GM20000 (cell line): ENCODE results near the gene SMIM20.

ENCODE experiments used
- DNase-seq: peaks from one replicate; pipeline ENCODE4 v3.0.0; 2012; ENCODE audit warnings: low spot score
- TF ChIP-seq, protein P1 (sequence below): IDR thresholded peaks from 2 replicates; pipeline ENCODE4 v1.5.1; 2012; ENCODE audit warnings: mild to moderate bottlenecking, control low read depth; ENCODE audit errors: extremely low read depth, missing control alignments

SMIM20 gene

DNA sequence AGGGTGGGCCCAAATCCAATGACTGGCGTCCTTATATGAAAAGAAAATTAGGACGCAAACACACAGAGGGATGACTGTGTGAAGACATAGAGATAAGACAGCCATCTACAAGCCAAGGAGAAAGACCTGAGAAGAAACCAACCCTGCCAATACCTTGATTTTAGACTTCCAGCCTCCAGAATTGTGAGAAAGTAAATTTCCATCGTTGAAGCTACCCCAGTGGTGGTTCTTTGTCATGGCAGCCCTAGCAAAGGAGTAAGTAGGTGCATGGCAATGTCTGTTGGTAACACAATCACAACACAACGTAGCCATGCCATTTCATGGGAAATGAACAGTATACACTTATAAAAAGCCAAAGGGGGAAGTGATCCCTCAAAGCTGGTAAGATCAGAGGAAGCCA is 25.3 kb downstream of the SMIM20 start:
- TF ChIP-seq, protein P1, sequence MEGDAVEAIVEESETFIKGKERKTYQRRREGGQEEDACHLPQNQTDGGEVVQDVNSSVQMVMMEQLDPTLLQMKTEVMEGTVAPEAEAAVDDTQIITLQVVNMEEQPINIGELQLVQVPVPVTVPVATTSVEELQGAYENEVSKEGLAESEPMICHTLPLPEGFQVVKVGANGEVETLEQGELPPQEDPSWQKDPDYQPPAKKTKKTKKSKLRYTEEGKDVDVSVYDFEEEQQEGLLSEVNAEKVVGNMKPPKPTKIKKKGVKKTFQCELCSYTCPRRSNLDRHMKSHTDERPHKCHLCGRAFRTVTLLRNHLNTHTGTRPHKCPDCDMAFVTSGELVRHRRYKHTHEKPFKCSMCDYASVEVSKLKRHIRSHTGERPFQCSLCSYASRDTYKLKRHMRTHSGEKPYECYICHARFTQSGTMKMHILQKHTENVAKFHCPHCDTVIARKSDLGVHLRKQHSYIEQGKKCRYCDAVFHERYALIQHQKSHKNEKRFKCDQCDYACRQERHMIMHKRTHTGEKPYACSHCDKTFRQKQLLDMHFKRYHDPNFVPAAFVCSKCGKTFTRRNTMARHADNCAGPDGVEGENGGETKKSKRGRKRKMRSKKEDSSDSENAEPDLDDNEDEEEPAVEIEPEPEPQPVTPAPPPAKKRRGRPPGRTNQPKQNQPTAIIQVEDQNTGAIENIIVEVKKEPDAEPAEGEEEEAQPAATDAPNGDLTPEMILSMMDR = no peak
- DNase-seq = no peak

DNA sequence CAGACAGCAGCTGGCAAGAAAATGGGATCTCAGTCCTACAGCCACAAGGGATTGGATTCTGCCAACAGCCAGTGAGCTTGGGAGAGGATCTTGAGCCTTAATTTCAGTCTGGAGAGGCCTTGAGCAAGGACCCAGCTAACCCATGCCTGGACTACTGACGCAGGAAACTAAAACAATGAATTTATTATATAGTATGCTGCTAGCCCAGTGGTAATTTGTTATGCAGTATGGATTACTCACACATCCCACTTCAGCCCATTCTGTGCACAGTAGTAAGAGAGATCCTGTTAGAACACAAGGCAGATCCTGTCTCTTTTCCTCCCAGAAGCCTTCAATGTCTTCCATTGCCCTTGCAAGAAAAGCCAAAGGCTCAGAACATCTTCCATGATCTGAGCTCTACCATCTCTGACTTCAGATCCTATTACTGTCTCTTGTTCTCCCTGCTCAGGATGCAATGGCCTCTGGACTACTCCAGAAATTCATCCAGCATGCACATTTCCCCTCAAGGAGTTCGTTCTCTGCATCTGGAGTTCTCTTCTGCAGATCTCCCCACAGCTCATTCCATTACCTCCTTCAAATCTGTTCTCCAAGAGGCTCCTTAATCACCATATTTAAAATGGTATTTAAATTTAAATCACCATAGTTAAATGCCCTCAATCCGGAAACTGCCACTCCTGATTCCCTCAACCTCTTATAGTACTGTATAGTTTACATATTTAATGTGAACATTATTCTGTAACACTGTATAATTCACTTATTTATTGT is 27.6 kb downstream of the SMIM20 start:
- no peak for DNase-seq
- TF ChIP-seq, protein P1 = no peak

DNA sequence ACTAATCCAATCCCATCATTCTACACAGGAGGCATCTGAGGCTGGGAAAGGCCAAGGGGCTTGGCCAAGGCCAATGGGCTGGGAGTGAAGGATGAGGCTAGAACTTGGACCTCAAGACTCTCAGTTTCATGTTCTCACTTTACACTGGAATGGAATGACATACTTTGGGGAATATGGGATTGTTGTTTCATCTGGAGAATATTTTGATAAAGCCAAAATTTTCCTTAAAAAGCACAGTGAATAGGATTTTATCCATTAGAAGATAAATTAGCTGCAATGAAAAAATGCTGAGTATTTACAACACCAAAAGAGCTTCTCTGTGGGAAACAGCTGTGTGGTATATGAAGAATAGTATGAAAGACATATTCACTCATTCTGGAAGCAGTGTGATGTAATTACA is 29.3 kb downstream of the SMIM20 start:
- TF ChIP-seq, protein P1 = no peak
- DNase-seq = no peak

DNA sequence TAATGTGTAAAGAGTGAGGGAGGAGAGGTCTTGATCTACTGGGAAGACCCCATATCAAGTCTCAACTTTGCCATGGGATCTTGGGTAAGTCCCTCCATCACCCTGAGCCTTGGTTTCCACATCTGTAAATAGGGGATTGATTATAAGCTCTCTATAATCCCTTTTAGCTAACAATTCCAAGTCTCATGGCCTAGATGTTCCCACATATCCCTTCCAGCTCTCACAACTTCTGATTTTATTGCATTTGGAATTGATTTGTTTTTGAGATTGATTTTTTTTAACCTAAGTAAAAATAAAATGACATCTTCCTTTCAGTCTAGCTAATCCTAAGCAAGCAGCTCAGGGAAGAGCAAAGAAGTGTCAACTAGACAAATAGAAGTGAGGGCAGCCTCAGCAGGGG is 29.8 kb downstream of the SMIM20 start:
- DNase-seq = no peak
- TF ChIP-seq, protein P1 = no peak

DNA sequence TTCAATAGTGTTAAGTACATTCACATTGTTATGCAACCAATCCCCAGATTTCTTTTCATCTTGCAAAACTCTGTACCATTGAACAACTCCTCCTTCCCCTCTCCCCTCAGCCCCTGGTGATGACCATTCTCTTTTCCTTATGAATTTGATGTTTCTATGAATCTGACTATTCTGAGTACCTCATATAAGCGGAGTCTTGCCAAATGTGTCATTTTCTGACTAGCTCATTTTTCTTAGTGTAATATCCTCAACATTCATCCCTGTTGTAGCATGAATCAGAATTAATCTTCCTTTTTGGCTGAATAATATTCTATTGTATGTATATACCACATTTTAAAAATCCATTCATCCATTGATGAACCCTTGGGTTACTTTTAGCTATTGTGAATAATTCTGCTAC is 34.0 kb downstream of the SMIM20 start:
- DNase-seq = no peak
- TF ChIP-seq, protein P1 = no peak

DNA sequence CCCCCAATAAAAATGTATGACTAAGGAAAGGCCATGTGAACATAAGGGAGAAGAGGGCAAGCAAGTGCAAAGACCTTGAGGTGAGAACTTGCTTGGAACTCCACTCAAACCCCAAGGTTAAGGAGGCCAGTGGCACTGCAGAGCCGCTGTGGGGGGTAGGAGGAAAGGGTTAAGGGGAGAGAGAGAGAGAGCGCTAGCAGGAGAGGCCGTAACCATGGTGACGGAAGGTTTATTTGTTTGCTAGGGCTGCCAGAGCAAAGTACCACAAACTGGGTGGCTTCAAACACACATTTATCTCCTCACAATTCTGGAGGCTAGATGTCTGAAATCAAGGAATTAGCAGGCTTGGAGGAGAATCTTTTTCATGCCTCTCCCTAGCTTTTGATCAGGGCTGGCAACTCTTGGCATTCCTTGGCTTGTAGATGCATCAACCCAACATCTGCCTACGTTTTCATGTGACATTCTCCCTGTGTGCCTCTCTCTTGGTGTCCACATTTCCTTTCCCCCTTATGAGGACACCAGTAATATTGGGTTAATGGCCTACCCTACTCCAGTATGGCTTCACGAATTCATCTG is 35.2 kb downstream of the SMIM20 start:
- TF ChIP-seq, protein P1 = no peak
- DNase-seq = no peak

DNA sequence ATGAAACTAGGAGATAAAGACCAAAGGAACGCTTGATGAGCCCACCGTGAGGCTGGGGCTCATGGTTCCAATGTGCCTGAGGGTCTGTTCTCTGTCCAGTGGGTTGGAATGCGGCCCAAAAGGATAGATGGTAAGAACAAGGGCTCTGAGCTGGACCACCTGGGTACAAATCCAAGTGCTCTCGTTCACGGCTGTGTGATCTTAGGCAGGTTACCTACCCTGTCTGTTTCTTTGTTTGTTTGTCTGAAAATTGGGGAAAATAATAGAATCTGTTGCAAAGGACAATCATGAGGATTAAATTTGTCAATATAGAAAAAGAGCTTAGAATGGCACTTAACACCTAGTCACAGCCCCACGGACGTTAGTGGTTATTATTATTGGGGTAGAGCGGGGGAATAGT is 36.0 kb downstream of the SMIM20 start:
- TF ChIP-seq, protein P1 = no peak
- DNase-seq = no peak
